GM19238 (cell line): ENCODE results near the gene HSDL1.

Experiments used
- DNase-seq: peaks from one replicate; pipeline ENCODE4 v3.0.0; 2011; ENCODE audit warnings: low spot score; ENCODE audit not compliant: insufficient read length

The HSDL1 gene

GRCh38 chr16:84082110-84082509 lies 62.9 kb downstream of the HSDL1 start:
- no peak for DNase-seq

DNA sequence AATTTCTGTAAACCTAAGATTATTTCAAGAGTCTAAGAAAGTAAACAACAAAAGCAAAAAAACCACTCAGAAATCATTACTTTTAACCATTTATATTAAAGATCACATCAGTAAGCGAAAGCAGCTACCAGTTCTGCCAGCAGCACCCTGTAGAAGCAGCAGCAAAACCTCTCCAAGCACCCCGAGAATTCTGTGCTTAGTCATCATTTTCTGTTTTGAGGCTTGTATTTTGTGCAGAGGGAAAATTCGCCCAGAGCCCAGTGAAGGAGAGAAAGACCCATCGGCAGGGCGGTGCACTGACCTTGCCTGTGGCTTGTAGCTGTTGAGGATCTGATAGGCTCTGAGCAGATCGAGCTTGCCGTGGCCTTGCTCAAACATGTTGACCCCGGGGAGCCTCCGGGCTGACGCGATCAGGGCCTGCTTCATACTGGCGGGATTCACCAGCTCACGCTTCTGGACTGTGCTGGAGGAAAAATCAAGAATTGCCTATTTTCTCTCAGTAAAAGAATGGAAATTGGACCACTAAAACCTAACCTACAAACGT lies 63.5 kb downstream of the HSDL1 start:
- DNase-seq: no peak

DNA sequence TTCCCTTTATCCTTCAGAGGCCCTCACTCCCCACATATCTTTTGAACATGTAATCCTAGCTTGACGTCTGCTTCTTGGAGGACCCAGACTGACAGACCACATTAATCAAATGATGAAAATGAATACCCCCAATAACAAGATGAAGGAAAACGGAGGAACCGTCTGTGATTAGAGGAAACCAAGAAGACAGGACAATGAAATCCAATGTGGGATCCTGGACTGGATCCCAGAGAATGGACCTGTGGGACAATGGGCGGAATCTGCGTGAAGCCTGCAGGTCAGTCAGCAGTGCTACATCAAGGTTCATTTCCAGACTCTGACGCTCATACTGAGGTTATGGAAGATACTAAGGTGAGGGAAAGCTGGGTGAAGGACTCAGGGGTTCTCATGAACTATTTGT lies 64.2 kb downstream of the HSDL1 start:
- DNase-seq: no peak

- DNase-seq: no peak
These were observed 64.6 kb downstream of the HSDL1 start for GRCh38 chr16:84080378-84080777.

DNA sequence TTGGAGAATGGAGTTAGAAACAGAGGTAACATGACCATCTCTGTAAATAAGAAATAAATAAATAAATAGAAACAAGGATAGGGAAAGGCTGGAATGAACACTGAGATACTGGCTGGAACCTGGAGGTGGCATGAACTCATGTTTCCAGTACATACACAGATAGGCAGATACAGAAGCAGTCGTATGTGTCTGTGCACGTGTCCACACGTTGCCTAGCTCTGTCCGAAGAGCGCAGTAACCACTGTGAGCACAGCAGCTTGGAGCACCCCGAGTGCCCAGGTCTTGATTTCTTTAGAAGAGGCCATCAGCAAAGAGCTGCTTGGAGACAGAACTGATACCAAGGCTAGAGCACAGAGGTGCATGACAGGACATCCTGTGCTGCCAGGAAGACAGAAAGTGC lies 65.3 kb downstream of the HSDL1 start:
- no peak for DNase-seq

- no peak for DNase-seq
These were observed 69.6 kb downstream of the HSDL1 start for GRCh38 chr16:84075376-84075775.

DNA sequence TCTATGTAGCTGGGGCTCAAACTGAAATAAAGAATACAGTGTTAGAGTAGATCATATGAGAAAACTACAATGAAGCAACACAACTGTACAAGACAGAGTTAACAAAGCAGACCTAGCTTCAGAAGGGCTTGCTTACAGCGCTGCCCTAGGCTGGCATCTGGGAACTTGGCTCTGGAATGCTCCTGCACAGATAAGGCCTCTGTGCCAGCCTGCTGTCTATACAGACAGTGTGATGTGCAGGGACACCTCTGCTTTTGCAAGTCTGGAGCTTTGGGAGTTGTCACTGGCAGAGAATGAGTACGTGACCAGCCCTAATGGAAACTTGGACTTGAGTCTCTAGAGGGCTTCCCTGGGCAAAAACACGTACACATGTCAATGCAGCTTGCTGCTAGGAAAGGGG lies 70.3 kb downstream of the HSDL1 start:
- no peak for DNase-seq
